GM21367 (cell line): Measurements from ENCODE around the gene ANKRD36B.
"Not testable (repeated sequence)": the region's sequence is repeated elsewhere in the genome, so short reads cannot be mapped to it uniquely, and the experiment has no call there.

Experiments used
- ATAC-seq: cut with Tn5 transposase; IDR thresholded peaks from one replicate; pipeline ENCODE4 v1.9.1; 2021; ENCODE audit not compliant: unreplicated experiment

Gene ANKRD36B

DNA sequence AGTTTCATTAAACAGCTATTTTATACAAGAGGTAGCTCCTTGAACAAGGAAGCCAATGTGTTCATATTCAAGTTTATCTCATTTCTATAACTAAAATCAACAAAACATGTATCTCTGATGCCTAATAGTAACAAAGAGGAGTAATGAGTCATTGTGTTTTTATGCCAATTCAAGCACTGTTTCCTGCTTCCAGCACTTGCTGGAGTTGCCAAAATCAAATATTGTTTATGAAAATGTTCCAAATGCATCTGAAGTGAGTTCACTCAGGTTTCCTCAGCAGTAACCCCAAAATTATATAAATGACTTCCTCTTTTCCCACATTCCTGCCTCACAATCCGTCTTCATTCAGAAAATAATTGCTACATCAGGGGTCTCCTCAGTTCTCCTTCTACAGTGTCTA lies 39.2 kb downstream of the ANKRD36B start:
- not testable (repeated sequence) for ATAC-seq

DNA sequence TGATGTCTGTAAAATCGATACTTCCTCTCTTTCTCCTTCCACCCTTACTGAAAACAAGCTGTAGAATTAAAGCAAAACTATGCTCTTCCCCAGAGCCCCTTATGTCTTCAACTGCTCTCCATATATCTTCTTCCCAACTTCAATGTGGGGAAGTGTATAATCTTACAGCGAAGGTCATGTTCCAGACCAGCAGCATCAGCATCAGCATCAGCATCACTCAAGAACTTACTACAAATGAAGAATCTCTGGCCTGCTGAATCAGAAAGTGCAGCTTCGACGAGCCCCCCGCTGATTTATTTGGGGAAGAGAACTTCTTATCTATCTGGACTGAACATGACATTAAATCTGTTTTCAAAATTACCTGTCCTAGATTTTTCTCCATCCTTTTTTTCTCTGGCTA lies 40.6 kb downstream of the ANKRD36B start:
- not testable (repeated sequence) for ATAC-seq

- not testable (repeated sequence) for ATAC-seq
These were observed 41.1 kb downstream of the ANKRD36B start for GRCh38 chr2:97548536-97548935.

DNA sequence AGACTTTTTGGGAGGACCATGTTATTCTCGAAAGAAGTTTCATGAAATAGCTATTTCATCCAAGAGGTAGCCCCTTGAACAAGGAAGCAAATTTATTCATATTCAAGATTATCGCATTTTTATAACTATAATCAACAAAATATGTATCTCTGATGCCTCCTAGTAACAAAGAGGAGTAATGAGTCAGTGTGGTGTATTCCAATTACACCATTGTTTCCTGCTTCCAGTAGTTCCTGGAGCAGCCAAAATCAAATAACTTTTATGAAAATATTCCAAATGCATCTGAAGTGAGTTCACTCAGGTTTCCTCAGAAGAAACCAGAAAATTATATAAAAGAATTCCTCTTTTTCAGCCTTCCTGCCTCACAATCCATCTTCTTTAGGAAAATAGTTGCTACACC lies 43.0 kb downstream of the ANKRD36B start:
- no peak for ATAC-seq

GRCh38 chr2:97544911-97545310 lies 44.8 kb downstream of the ANKRD36B start:
- not testable (repeated sequence) for ATAC-seq

GRCh38 chr2:97525904-97526303 lies 63.8 kb downstream of the ANKRD36B start:
- ATAC-seq: not testable (repeated sequence)

DNA sequence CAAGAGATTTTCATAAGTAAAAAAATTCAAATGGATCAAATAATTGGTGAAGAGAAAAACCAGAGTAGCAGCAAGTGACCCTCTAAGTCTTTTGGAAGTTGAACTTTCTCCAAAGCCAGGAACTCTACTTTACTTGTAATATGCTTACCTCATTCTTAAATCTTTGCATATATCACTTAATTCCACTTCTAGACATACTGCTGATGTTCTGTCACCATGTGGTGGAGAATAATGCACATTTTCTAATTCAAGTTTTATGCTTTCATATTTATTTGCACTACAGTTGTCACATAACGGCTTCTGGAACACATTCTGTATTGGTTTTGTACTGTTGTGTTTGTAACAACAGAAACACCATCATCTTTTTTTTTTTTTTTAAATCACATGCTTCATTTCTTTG lies 65.9 kb downstream of the ANKRD36B start:
- ATAC-seq: not testable (repeated sequence)

DNA sequence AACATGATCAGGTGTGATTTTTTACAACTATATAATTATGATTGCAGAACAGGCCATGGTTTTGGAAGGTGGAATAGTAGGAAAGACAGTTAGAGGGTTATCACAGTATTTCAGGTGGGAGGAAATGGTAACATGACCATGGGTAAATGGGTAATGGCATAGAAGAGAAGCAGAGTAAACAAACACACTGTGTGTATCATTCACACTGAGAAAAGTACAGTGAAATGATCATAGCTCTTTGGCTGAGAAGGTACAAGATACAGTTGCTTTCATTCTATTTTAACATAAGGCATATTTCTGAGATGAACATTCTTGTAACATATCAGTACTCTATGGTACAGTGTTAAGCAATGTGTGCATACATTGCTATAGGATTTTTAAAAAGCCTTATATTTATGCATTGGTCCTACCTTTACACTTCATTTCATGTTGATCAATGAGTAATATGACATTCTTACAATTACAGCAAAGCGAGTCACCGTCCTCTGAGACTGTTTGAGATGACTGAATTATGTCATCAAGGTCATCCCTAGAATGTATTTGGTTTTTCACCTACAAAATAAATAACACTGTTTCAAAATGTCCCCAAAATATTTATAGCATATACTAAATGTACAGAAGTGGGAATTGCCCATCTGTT lies 66.6 kb downstream of the ANKRD36B start:
- ATAC-seq: not testable (repeated sequence)

GRCh38 chr2:97495651-97496050 lies 94.0 kb downstream of the ANKRD36B start:
- not testable (repeated sequence) for ATAC-seq

DNA sequence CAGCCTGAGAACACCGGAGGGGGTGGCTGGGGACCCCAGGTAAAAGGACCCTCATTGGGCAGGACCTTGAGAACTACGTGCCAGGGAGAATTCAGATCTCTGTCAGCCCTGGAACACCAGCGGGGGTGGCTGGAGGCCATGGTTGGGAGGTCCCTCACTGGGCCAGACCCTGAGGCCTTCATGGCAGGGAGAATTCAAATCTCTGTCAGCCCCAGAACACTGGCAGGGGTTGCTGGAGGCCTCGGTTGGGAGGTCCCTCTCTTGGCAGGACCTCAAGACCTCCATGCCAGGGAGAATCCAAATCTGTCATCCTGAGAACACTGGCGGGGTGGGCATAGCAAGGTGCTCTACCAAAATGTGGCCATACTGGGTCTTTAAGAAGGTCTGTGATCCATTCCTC lies 99.5 kb downstream of the ANKRD36B start:
- ATAC-seq: not testable (repeated sequence)
